K562 (cell line): ENCODE measurements around the gene MRPS31. TPM values are rescaled to one million over a fixed set of nuclear protein-coding genes. Genes with fewer than 3 reads are reported as not detected.
A peak's percentile ranks its signal among the peaks of the same experiment; 100 is the strongest.

Source experiments
- BRD4 ChIP-seq: fragments of 200-600 bp; sonication (generic); IDR thresholded peaks from 2 replicates; pipeline ENCODE4 v1.6.1; 2017; ENCODE audit warnings: inconsistent platforms
- E2F4 ChIP-seq: sonication (generic); formaldehyde crosslinking; IDR thresholded peaks from 2 replicates; pipeline ENCODE4 v1.8.0; 2022; ENCODE audit warnings: mild to moderate bottlenecking, low read depth, missing genetic modification reagents
- GABPB2 ChIP-seq: fragments of 250-450 bp; sonication (Bioruptor Pico); conservative IDR thresholded peaks from 2 replicates; pipeline ENCODE4 v1.5.1; 2021; ENCODE audit warnings: mild to moderate bottlenecking
- MYBL2 ChIP-seq, 2 experiments: fragments of 450-650 bp in 1 of 2; sonication (generic) in 1 of 2; formaldehyde crosslinking in 1 of 2; IDR thresholded peaks; 2 replicates each; pipeline versions ENCODE4 v1.6.1 to v1.8.1; 2017 to 2022; ENCODE audit warnings: borderline replicate concordance in 1 of 2, inconsistent platforms in 1 of 2, low read depth in 1 of 2, mild to moderate bottlenecking in 1 of 2, missing genetic modification reagents in 1 of 2, moderate library complexity in 1 of 2
- NUFIP1 ChIP-seq: fragments of 450-650 bp; IDR thresholded peaks from 2 replicates; pipeline ENCODE4 v1.6.1; 2018; ENCODE audit not compliant: partially characterized antibody
- RBFOX2 ChIP-seq: fragments of 200-400 bp; formaldehyde crosslinking; IDR thresholded peaks from 2 replicates; pipeline ENCODE4 v1.6.1; 2017; ENCODE audit warnings: low read depth, mild to moderate bottlenecking, low read length, moderate library complexity
- RREB1 ChIP-seq: fragments of 250-450 bp; sonication (Bioruptor Pico); IDR thresholded peaks from 2 replicates; pipeline ENCODE4 v1.4.0; 2020
- ZBTB1 ChIP-seq: sonication (generic); formaldehyde crosslinking; IDR thresholded peaks from 2 replicates; pipeline ENCODE4 v1.8.1; 2023; ENCODE audit warnings: missing genetic modification reagents, low read depth, mild to moderate bottlenecking, borderline replicate concordance
- ZNF384 ChIP-seq: IDR thresholded peaks from 2 replicates; pipeline ENCODE4 v1.6.1; 2012; ENCODE audit warnings: low read depth, low read length, improper control_type of control experiment
- ZNF398 ChIP-seq: fragments of 250-450 bp; sonication (Bioruptor Pico); IDR thresholded peaks from 2 replicates; pipeline ENCODE4 v1.8.0; 2021; ENCODE audit warnings: moderate library complexity, mild to moderate bottlenecking, inconsistent platforms
- ZNF609 ChIP-seq: sonication (generic); formaldehyde crosslinking; IDR thresholded peaks from 2 replicates; pipeline ENCODE4 v1.8.1; 2023; ENCODE audit warnings: missing genetic modification reagents, mild to moderate bottlenecking, borderline replicate concordance
- ZNF75A ChIP-seq: fragments of 450-650 bp; formaldehyde crosslinking; IDR thresholded peaks from 2 replicates; pipeline ENCODE4 v1.4.0; 2020; ENCODE audit warnings: mild to moderate bottlenecking
- polyA plus RNA-seq, 8 experiments: library from polyadenylated mRNA; depleted of rRNA in 4 of 8; stranded (reverse) in 5 of 8; unstranded in 3 of 8; fragments of >200 nt; fragmentation: Nextera tagmentation in 2 of 8; fragmentation: Illumina TruSeq in 1 of 8; extraction: Ambion mirVana in 2 of 8; extraction: Trizol in 1 of 8; gene quantifications; 2 replicates each; pipeline versions ENCODE4 v1.2.1 to v1.2.3, GENCODE V29; 2011 to 2014; ENCODE audit warnings: inconsistent platforms in 1 of 8, missing spikeins in 1 of 8
- total RNA-seq, 7 experiments: library from RNA; depleted of rRNA in 6 of 7; stranded (reverse); fragments of >200 nt in 6 of 7; fragmentation: Illumina TruSeq in 2 of 7; extraction: Trizol in 2 of 7; gene quantifications; 2 replicates each; pipeline versions ENCODE4 v1.2.1 to v1.2.3, GENCODE V29; 2011 to 2021; ENCODE audit warnings: low replicate concordance in 1 of 7

MRPS31 gene
- total and polyA plus RNA-seq, 9 of the 15 experiments (the other 6 are each of a cell fraction or from before 2014, with no cell fraction given), result 20.3 to 57.8 (median 37.1) TPM

- TF ChIP-seq BRD4 (no peak), ZNF384 (peak; percentile 53), NUFIP1 (no peak), ZNF398 (CRISPR knock-in tag) (no peak), ZBTB1 (CRISPR knock-in tag) (no peak), RBFOX2 (peak; percentile 80), ZNF75A (CRISPR knock-in tag) (no peak), E2F4 (CRISPR knock-in tag) (0 out of 2 replicates have a peak, but pooled peaks have one; percentile 15), MYBL2 (IDR thresholded peaks at IDR 0.05; ENCODE audit: low read depth) (no peak), MYBL2 (CRISPR knock-in tag; IDR thresholded peaks at IDR 0.05; ENCODE audit: borderline replicate concordance) (no peak), GABPB2 (no peak), RREB1 (peak; percentile 86), ZNF609 (CRISPR knock-in tag) (no peak)
Measured at GRCh38 chr13:40770934-40771618, at the start of gene MRPS31 (continued).
